ENCODE data around the gene MYO18A. TPM values are rescaled to one million over a fixed set of nuclear protein-coding genes. Genes with fewer than 3 reads are reported as not detected.

Gene MYO18A
- total RNA-seq, 4 donors from 2014 or later: 46.7 to 82.7 (median 64.6) TPM

DNA sequence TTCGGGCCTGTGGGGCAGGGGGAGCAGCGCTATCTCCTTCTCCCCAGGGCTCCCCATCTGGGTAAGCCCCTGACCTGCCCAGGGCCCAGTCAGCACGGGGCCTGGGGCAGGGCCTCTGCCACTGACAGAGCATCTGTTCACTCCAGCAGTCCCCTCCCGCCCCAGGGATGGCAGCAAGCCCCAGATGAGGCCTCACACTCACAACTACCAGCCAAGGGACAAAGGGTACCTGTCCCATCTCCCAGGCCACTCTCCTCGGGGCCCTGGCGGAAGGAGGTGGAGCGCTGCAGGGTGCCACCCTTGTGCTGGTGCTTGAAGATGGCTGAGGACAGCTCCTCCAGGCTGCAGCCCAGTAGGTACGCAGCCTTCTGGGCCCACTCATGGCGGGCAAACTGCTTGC lies 64.8 kb downstream of the MYO18A start:
- peaks cover 26 to 90% (median 76%) of the 10 kb centered on the region in 4 donors for H3K36me3 ChIP-seq

GRCh38 chr17:29114141-29114540 lies 66.1 kb downstream of the MYO18A start:
- no peaks in the 10 kb centered on the region for H3K9me3 ChIP-seq
- peaks cover 26 to 90% (median 76%) of the 10 kb centered on the region in 4 donors for H3K36me3 ChIP-seq
- H3K27me3 ChIP-seq: no peaks in the 10 kb centered on the region
- H3K27ac ChIP-seq (replicated peaks in 1 of 4): no peak overlapping the region
- TF ChIP-seq EP300 (IDR thresholded peaks at IDR 0.05): no peak
- no peak for TF ChIP-seq POLR2A (IDR thresholded peaks at IDR 0.05; ENCODE audit: low read depth)
- TF ChIP-seq, protein P1, sequence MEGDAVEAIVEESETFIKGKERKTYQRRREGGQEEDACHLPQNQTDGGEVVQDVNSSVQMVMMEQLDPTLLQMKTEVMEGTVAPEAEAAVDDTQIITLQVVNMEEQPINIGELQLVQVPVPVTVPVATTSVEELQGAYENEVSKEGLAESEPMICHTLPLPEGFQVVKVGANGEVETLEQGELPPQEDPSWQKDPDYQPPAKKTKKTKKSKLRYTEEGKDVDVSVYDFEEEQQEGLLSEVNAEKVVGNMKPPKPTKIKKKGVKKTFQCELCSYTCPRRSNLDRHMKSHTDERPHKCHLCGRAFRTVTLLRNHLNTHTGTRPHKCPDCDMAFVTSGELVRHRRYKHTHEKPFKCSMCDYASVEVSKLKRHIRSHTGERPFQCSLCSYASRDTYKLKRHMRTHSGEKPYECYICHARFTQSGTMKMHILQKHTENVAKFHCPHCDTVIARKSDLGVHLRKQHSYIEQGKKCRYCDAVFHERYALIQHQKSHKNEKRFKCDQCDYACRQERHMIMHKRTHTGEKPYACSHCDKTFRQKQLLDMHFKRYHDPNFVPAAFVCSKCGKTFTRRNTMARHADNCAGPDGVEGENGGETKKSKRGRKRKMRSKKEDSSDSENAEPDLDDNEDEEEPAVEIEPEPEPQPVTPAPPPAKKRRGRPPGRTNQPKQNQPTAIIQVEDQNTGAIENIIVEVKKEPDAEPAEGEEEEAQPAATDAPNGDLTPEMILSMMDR (IDR thresholded peaks at IDR 0.05): no peak
- TF ChIP-seq POLR2AphosphoS5 (IDR thresholded peaks at IDR 0.05): no peak
- intact Hi-C loops (cut with DNase I): no loop called here
- 86% methylated on average over 5 of the region's 5 CpGs for WGBS
- H3K4me3 ChIP-seq: no peak overlapping the region
- peaks cover 24 to 28% (median 26%) of the 10 kb centered on the region in 4 donors for H3K4me1 ChIP-seq
- no peak for DNase-seq (ENCODE audit: extremely low spot score)

More for the DNA sequence above, 64.8 kb downstream of the MYO18A start:
- Histone ChIP-seq H3K4me1 (peaks cover 24 to 28% (median 26%) of the 10 kb centered on the region in 4 donors), H3K27ac (replicated peaks in 1 of 4) (no peak overlapping the region), H3K4me3 (no peak overlapping the region), H3K27me3 (no peaks in the 10 kb centered on the region), H3K9me3 (no peaks in the 10 kb centered on the region)
- WGBS: 100% methylated on average over 4 of the region's 9 CpGs
- no peak for DNase-seq (ENCODE audit: extremely low spot score)
- intact Hi-C loops (cut with DNase I): no loop called here
- TF ChIP-seq POLR2A (IDR thresholded peaks at IDR 0.05; ENCODE audit: low read depth) (no peak), EP300 (IDR thresholded peaks at IDR 0.05) (no peak), POLR2AphosphoS5 (IDR thresholded peaks at IDR 0.05) (no peak)
- TF ChIP-seq, protein P1 (IDR thresholded peaks at IDR 0.05): no peak

- Histone ChIP-seq H3K27ac (replicated peaks in 1 of 4) (peak overlapping the region in 1 of 4 donors; percentile 18), H3K27me3 (no peaks in the 10 kb centered on the region), H3K9me3 (no peaks in the 10 kb centered on the region), H3K4me3 (no peak overlapping the region), H3K36me3 (peaks cover 26 to 90% (median 75%) of the 10 kb centered on the region in 4 donors), H3K4me1 (peaks cover 24 to 34% (median 29%) of the 10 kb centered on the region in 4 donors)
- DNase-seq (ENCODE audit: extremely low spot score): no peak
- intact Hi-C loops (cut with DNase I): no loop called here
- TF ChIP-seq, protein P1 (IDR thresholded peaks at IDR 0.05): no peak
- TF ChIP-seq POLR2AphosphoS5 (IDR thresholded peaks at IDR 0.05) (no peak), POLR2A (IDR thresholded peaks at IDR 0.05; ENCODE audit: low read depth) (no peak), EP300 (IDR thresholded peaks at IDR 0.05) (no peak)
- 84% methylated on average over 3 of the region's 6 CpGs for WGBS
Observed at GRCh38 chr17:29113334-29113733, 66.9 kb downstream of the MYO18A start.

DNA sequence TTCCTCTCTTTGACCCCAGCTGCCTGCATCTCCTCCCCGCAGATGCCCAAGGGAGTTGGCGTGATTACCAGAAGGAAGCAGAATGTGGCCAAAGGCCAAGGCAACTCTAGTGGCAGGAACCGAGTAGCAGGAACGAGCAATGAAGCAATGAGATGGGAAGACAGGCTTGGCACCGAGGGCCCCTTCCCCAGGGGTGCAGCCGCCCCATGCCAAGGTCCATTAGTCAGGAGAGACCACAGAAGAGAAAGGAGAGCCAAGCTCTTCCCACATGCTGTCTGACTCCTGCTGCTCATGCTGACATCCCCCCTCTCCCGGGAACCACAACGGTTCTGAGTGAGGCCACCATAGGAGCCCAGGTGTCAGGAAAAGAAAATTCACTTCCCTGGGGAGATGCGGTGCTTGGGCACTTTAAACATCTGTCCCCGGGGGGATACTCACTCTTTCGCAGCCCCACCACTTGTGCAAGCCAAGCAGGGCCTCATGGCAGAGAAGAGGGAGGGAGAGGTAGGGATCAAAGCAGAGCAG lies 67.4 kb downstream of the MYO18A start:
- DNase-seq (ENCODE audit: extremely low spot score): no peak
- WGBS: 63% methylated on average over 11 of the region's 11 CpGs
- Histone ChIP-seq H3K36me3 (peaks cover 26 to 89% (median 74%) of the 10 kb centered on the region in 4 donors), H3K9me3 (no peaks in the 10 kb centered on the region), H3K27ac (replicated peaks in 1 of 4) (peak overlapping the region in 1 of 4 donors; percentile 18), H3K27me3 (no peaks in the 10 kb centered on the region), H3K4me3 (no peak overlapping the region), H3K4me1 (peaks cover 24 to 35% (median 33%) of the 10 kb centered on the region in 4 donors)
- intact Hi-C loops (cut with DNase I): no loop called here
- TF ChIP-seq, protein P1 (IDR thresholded peaks at IDR 0.05): no peak
- TF ChIP-seq POLR2A (IDR thresholded peaks at IDR 0.05; ENCODE audit: low read depth) (no peak), POLR2AphosphoS5 (IDR thresholded peaks at IDR 0.05) (no peak), EP300 (IDR thresholded peaks at IDR 0.05) (no peak)

All from esophagus muscularis mucosa (tissue), 4 donors.